NOMO-1 (cell line): ENCODE results near the gene CTCF.

Experiments used
- DNase-seq, 2 experiments: peaks; one replicate each; lab custom pipeline; 2025; ENCODE audit not compliant: unreplicated experiment in 2 of 2; lab: John Stamatoyannopoulos, UW

The CTCF gene

DNA sequence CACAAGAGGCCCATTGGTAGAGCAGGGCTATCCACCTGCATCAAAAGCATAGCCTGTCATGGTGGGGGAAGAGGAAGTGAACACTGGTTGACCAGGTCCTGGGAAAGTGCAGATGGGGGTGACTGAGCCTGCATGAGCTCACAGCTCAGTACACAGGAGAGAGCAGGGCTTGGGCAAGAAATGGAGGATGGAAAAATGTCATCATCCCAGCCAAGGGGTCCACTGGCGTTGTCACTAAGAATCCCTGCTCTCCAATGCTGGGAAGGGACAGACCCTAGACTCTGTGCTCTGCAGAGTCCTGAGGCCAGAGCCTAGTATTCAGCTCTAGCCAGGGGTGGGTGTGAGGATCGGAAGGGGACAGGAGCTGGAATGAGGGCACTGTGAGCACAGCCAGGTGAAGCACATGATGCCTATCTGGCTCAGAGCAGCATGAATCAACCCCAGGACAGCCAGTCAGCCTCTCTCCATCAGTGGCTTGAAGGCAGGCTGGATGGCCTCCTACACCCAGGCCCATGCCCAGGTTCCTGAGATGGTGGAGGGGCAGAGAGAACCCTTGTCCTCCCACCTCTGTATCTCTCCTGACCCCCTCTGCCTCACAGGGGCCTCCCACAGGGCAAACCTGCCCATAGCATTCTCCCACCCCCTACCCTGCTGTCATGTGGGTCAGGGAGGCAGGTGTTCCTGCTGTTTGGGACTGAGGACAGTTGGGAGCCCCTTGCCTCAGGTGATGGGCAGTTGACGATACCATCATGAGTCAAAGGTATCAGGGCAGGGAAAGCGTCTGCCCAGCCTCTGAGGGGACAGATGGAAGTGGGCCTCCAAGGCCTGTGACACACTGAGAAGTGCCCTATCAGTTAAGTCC is 13.8 kb upstream of the CTCF start:
- DNase-seq = peak in 1 of 2 experiments; percentile 42

DNA sequence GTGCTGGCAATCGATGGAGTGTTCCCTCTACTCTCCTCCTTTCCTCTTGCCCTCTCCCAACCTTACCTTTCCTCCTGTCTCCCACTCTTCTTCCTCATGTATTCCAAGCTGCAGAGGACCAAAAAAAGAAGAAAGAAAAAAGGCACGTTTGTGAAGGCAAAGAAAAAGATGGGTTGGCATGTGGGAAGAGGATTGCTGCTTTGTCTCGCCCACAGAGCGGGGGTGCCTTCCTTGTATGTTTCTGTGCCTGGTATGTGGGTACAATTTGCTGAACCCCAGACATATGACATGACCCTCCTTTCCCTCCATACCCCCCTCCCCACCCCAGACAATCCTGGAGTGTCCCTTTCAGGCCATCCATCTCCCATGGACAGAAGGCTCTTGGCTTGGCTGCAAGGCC is 13.1 kb upstream of the CTCF start:
- DNase-seq = no peak

DNA sequence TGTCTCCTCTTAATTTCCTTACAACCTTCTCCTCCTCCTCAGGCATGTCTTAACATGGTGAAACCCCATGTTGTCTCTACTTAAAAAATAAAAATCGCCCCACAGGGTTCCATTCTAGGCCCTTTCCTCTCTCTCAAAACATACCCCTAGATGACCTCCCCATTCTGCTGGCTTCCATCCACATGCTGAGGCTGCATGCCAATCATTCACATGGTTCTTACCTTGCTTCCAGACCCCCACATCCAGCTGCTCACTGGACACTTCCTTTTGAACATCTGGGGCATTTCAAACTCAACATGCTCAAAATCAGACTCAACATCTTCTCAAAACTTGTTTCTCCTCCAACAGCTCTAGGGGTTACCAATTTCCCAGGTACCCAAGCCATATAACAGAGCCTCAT is 12.4 kb upstream of the CTCF start:
- no peak for DNase-seq

DNA sequence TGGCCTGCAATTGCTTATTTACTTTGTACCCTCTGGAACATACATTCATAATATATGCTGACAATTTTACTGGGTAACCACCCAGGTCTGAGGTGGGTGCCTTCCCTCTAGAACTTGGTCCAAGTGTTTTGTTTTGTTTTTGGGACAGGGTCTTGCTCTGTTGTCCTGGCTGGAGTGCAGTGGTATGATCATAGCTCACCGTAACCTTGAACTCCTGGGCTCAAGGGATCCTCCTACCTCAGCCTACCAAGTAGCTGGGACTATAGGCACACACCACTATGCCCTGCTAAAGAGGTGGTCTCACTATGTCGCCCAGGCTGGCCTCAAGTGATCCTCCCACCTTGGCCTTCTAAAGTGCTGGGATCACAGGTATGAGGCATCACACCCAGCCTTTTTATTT is 11.2 kb upstream of the CTCF start:
- DNase-seq = no peak

DNA sequence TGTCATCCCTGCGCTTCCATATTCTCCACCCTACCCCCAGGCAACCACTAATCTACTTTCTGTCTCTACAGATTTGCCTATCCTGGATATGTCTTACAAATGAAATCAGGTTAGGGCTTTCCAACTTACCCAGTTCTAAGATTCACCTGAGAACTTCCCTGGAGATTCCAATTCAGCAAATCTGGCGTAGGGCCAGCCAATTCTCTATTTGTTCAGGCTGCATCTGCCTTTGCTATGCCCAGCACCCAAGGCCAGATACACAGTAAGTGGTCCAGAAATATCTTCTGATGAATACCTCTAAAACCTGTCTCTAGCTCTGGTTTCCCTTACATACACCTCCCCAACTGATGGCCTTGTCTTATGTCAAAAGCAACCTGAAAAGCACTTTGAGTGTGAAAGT is 10.4 kb upstream of the CTCF start:
- no peak for DNase-seq

DNA sequence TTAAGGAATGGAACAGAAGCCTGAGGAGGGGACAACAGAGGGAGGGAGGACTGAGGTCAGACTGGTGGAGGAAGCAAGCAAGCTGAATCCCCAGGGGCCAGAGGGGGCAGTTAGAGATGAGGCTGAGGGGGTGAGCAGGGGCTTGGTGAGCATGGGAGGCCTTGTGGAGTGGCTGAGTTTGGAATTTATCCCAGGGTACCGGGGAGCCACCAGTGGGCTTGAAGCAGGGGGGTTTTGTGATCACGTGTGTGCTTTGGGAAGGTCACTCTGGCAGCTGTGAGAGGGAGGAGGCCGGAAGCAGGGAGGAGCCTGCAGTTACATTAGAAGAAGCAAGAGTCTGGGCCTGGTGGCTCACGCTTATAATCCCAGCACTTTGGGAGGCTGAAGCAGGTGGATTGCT is 9.8 kb upstream of the CTCF start:
- no peak for DNase-seq

DNA sequence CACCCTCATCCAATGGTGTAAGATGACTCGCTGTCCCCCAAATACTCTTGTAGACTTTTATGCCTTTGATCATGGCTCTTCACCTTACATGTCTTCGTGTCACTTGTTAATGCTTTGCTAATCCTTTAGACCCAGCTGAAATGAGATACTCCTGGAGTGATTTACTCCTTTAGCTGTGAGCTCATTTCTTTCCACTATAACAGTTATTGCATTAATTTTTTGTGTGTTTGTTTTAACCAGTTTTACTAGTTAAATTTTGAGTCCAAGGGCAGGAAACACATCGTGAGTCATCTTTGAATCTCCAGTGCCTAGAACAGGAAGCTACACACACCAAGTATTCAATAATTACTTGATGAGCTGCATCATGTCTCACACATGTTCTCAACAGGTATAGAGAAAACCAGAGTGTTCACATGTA is 6.5 kb upstream of the CTCF start:
- peak in 1 of 2 experiments; percentile 79 for DNase-seq

DNA sequence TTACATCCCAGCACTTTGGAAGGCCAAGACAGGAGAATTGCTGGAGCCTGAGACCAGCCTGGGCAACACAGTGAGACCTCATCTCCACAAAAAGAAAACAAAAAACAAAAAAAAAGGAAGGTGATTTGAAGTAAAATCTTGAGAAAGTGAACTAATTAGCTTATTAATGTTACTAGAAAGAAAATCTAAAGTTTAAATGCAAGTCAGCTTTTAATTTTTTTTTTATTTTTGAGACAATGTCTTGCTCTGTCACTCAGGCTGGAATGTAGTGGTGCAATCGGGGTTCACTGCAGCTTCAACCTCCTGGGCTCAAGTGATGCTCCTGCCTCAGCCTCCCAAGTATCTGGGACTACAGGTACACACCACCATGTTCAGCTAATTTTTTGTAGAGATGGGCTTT is 3.5 kb upstream of the CTCF start:
- no peak for DNase-seq

DNA sequence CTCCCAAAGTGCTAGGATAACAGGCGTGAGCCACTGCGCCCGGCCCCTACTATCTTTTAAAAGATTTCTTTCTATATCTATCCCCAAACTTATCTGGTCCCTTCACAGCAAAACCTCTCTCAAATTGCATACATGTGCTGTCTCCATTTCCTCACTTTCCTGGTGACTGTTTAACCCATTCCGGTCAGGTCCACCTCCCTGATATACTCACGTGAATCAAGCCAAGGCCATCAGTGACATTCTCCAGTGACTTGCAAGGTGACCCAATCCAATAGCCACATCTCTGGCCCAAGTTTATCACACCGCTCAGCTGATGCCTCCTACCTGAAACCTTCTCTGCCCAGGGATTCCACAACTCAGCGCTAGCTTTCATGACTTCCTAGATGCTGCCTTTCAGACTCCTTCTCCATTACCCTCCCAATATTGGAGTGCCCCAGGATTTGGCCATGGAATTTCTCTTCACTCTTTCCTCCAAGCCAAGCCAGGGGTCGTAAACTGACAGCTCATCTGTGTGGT is 1.4 kb upstream of the CTCF start:
- DNase-seq = no peak

DNA sequence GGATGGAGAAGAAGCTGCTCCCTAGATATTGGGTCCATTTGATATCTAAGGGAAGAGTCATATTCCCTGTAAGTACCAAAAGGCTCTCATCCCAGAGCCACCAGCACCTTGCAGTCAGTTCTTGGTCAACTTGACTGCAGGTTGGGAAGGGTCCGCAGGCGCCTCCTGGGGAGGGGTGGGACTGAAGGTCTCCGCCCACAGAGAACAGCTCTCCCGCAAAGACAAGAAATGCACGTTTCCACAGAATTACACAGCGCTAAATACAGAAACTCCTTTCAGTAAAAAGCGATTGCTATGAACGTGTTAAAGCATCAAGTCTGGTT is 864 bp upstream of the CTCF start:
- no peak for DNase-seq

DNA sequence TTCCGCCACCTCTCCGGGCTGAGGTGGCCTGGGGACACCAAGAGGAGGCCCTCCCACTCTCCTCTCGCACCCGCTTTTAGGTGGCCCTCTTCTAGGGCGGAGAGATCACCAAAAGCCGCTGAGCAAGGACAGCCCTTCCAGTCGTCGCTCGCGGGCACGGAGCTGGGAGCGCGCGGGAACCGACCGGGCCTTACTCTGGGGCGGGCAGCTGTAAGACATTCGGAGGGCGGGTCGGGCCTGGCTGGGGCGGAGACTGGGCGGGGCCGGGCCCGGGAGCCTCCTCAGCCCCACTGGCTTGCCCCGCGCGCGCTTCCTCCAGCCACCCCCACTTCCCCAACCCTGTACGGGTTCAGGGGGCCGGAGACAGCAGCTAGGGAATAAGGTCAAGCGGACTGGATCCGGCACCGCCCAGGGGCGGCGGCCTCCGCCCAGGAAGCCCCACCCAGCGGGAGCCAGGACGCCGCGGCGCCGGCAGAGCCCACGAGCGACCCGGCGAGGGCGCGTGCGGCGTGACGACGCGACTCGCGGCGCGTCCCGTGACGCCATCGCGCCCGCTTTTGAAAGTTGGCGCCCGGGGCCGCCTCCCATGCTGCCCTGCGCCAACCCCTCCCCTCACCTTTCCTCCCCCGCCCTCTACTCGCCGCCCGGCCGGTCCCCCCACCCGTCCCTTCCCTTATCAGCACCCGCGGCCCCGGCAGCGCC is 351 bp upstream of the CTCF start:
- DNase-seq = peak; percentile 98 to 100

DNA sequence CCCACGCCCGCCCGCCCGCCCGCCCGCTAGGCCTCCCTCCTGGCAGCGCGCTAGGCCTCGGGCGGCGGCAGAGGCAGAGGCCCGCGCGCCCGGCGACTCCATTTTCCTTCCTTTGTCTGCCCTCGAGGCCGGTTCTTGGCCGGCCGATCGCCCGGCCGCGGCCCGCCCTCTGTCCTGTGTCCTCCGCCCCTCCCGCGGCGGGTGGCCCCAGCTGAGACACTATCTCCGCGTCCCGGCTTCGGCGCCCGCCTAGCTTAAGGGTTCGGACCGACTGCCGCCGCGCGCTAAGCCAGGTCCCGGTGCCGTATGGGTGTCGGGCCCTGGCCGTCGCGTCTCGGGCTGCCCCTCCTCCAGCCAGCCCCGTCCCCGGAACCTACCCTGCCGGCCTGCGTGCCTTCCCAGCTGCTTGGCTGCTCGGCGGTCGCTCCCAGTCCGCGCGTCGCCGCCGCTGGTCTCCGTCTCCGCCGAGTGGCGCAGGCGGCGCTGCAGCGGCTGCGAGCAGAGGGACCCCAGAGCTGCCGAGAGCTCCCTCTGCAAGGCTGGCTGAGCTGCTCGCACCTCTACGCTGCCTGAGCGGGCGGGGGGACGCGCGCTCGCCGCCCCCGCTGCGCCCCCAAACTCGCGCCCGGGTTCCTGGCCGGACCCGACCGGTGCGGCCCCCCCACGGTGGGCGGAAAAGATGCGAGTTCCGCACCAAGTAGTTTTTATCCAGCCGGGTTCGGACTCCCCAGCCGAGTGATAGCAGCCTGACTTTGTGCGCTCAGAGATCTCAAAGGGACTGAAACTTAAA is 787 bp downstream of the CTCF start:
- peak; percentile 42 to 51 for DNase-seq

DNA sequence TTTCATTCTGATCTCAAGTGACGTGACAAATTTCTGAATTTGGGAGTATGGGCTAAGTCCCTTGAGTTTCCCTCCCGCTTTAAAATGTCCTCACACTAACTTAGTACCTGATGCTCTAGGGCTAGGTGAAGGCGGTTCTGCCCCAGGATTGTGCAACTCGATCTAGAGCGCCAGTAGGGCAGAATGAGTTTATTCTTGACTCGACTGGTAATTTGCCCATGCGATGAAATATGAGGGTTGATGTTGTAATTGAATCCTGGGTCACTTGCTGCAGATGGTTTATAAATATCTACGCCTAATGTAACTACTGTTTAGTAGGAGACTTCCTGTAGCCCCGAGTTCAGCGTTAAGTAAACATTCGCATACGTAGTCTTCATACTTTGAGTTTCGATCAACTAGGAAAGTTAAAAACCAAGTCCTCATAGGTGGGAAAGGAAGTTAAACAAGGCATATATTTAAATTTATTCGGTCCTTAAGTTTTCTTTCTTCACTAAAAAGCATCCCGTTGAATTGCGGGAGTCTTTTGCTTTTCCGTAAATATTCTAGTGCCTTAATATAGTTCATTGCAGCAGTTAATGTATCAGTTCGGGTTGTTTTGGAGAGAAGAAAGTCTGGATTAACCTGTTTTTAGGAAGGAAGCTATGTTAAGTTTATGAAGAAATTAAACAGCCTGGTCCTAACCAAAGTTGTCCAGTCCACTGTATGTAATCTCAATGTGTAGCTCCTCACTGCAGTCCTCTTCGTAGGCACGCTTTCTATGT is 1.6 kb downstream of the CTCF start:
- DNase-seq = peak; percentile 86 to 88

DNA sequence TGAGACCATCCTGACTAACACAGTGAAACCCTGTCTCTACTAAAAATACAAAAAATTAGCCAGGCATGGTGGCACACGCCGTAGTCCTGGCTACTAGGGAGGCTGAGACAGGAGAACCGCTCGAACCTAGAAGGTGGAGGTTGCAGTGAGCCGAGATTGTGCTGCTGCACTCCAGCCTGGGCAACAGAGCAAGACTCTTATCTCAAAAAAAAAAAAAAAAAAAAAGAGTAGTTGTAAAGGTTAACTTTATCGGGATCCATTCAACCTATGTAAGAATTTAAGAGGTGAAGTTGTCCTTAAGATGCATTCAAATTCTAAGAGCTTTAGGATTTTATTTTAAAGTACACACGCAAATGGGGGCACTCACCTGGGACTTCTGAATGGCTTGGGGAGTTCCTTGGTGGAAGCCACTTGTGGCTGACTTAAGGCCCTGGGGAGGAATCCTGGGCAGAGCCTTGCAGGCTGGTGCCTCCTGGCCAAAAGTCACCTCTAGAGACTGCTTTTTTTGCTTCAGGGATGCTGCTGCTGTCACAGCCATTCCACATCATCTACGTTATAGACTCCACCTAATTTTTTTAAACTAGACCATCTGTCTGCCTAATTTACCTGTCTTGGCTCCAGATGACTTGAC is 3.3 kb downstream of the CTCF start:
- DNase-seq = no peak

DNA sequence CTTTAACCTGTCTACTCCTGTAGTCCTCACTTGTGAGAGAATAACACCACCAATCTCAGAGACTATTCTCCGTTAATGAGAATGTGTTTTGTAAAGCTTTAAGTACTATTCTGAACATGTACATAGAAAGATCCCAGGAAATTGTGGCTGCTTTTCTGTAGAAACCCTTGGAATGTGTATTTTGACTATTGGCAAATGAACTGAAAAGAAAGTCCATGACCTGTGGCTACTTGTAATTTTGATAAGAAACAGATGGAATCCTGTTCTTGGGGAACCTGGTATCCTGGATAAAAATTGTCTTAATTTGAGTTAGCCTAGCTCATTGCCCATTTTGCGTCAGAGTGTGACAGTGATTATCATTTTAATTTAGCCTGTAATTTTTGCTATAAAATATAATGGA is 9.1 kb downstream of the CTCF start:
- DNase-seq = no peak

DNA sequence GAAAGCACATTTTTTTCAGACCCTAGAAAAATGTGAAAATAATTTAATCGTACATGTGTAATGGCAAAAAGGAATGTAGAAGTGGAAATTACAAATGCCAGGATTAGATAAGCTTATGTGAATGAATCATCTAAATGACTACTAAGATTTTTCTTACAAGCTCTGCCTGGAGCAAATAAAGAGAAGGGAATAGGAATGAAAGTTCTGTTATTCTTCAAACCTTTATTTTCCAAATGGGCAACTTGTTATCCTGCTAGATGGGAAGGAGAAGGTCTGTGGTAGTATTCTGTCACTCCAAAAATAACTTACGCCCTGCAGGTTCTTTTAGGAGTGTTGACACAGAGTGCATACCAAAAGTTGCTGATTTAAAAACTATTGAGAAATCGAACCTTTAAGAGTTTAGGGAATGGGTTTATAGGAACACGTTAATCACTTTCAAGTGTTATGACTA is 9.7 kb downstream of the CTCF start:
- no peak for DNase-seq

DNA sequence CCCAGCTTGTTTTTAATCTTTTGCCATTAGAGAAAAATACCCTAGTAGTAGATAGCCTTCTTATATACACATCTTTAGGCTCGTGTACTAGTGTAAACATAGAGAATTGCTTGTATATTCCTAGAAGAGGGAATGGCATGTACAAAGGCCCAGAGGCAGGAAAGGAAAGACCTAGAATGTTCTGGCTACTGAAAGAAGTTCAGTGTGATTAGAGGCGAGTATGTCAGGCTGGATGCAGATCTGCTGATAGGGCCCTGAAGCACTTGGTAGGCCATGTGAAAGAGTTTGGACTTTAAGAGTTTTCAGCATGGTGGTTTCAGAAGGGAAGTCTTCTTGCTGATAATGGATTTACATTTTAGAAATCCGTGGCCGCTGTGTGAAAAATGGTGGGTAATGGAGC is 17.4 kb downstream of the CTCF start:
- no peak for DNase-seq

DNA sequence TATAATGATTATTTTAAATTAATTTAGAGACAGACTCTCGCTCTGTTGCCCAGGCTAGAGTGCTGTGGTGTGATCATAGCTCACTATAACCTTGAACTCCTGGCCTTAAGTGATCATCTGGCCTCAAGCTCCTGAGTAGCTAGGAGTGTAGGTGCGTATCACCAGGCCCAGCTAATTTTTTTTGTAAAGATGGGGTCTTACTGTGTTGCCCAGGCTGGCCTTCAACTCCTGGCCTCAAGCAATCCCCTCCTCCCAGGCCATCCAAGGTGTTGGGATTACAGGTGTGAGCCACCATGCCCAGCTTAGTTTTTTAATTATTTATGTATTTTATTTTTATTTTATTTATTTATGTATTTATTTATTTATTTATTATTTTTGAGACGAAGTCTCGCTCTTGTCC is 17.9 kb downstream of the CTCF start:
- DNase-seq = no peak

DNA sequence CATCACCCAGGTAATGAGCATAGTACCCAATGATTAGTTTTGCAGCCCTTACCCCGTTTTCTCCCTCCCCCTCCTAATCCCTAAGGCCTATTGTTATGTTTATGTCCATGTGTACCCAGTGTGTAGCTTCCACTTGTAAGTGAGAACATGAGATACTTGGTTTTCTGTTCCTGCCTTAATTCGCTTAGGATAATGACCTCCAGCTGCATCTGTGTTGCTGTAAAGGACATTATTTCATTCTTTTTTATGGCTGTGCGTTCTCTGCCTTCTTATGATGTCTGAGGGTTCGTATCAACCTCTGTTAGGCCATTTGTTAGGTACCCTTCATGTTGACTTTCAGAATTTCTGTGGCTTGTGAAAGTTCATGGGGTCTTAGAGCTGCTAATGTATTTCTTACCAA is 31.0 kb downstream of the CTCF start:
- no peak for DNase-seq

DNA sequence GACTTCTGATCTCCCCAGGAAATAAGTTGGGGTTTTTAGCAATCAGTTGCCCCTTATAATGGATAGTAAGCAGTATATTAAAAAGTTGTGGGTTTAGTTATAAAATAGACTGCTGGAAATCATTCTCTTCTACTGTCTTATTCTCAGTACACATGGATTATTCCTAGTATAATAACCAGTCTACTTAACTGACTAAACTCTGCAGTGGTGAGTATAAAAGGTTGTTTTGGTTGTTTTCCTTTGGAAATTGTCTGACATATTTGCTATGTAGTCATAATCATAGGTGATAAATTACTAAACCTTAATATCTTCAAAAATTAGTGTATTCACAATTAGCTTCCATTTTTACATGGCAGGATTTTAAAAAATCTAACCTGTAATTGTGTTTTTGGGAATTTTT is 31.4 kb downstream of the CTCF start:
- no peak for DNase-seq
